Measurements from ENCODE around the gene ROR2. TPM values are rescaled to one million over a fixed set of nuclear protein-coding genes. Genes with fewer than 3 reads are reported as not detected.

The ROR2 gene
- total and polyA plus RNA-seq, 4 donors: 0.13 to 0.84 (median 0.52) TPM

GRCh38 chr9:91880378-91880972, 69.6 kb downstream of the ROR2 start:
- TF ChIP-seq NR2F2 (IDR thresholded peaks at IDR 0.05) (peak; percentile 51), REST (IDR thresholded peaks at IDR 0.05) (no peak)
- no peak overlapping the region for H3K4me3 ChIP-seq (ENCODE audit: low read depth in 1 of 3, low read length in 3 of 3)
- no peaks in the 10 kb centered on the region for H3K9me3 ChIP-seq (ENCODE audit: control insufficient read depth in 4 of 4, low read length in 3 of 4)
- no peak overlapping the region for H3K27ac ChIP-seq (ENCODE audit: low read depth in 1 of 2, low read length in 2 of 2)
- H3K4me1 ChIP-seq (ENCODE audit: control insufficient read depth in 4 of 4, insufficient read depth in 4 of 4, low read length in 3 of 4): no peaks in the 10 kb centered on the region
- H3K9ac ChIP-seq (ENCODE audit: low read depth in 1 of 2, low read length in 2 of 2): no peak overlapping the region
- no peaks in the 10 kb centered on the region for H3K36me3 ChIP-seq (ENCODE audit: control insufficient read depth in 4 of 4, insufficient read depth in 3 of 4, low read depth in 1 of 4, low read length in 3 of 4)
- 78% methylated on average over 3 of the region's 3 CpGs for WGBS
- no peak for DNase-seq (ENCODE audit: low spot score)
- H3K27me3 ChIP-seq (ENCODE audit: control insufficient read depth in 4 of 4, insufficient read depth in 4 of 4, low read length in 3 of 4): peaks cover 0 to 5% (median 0%) of the 10 kb centered on the region in 4 donors

GRCh38 chr9:91879231-91879630, 70.8 kb downstream of the ROR2 start:
- 89% methylated on average over 1 of the region's 1 CpG for WGBS
- TF ChIP-seq TAF1 (conservative IDR thresholded peaks at IDR 0.05) (no peak), YY1 (IDR thresholded peaks at IDR 0.05) (no peak), REST (IDR thresholded peaks at IDR 0.05) (no peak), ZBTB33 (IDR thresholded peaks at IDR 0.05) (no peak), NR2F2 (IDR thresholded peaks at IDR 0.05) (no peak), MAX (IDR thresholded peaks at IDR 0.05) (no peak), CTCF (IDR thresholded peaks at IDR 0.05; ENCODE audit: low read depth, low read length, missing input control) (no peak), SP1 (IDR thresholded peaks at IDR 0.05) (no peak)
- Histone ChIP-seq H3K27ac (ENCODE audit: low read depth in 1 of 2, low read length in 2 of 2) (no peak overlapping the region), H3K27me3 (ENCODE audit: control insufficient read depth in 4 of 4, insufficient read depth in 4 of 4, low read length in 3 of 4) (peaks cover 0 to 5% (median 0%) of the 10 kb centered on the region in 4 donors), H3K4me1 (ENCODE audit: control insufficient read depth in 4 of 4, insufficient read depth in 4 of 4, low read length in 3 of 4) (no peaks in the 10 kb centered on the region), H3K9me3 (ENCODE audit: control insufficient read depth in 4 of 4, low read length in 3 of 4) (no peaks in the 10 kb centered on the region), H3K9ac (ENCODE audit: low read depth in 1 of 2, low read length in 2 of 2) (no peak overlapping the region), H3K4me3 (ENCODE audit: low read depth in 1 of 3, low read length in 3 of 3) (no peak overlapping the region), H3K36me3 (ENCODE audit: control insufficient read depth in 4 of 4, insufficient read depth in 3 of 4, low read depth in 1 of 4, low read length in 3 of 4) (no peaks in the 10 kb centered on the region)
- DNase-seq (ENCODE audit: low spot score): no peak

Measured in liver (tissue), 9 donors.